Neural cell (in vitro differentiated cells): ENCODE measurements around the gene AVL9. TPM values are rescaled to one million over a fixed set of nuclear protein-coding genes. Genes with fewer than 3 reads are reported as not detected.

Experiments used
- H2AFZ ChIP-seq: fragments of 200-600, 300-800 bp; sonication (generic), shearing (Covaris generic); 2 replicates; pipeline ENCODE4 v1.6.0; 2014; ENCODE audit warnings: low read depth, mild to moderate bottlenecking, antibody characterized with exemption, low read length, moderate library complexity
- H3F3A ChIP-seq: fragments of 200-600 bp; shearing (Covaris generic); 2 replicates; pipeline ENCODE4 v1.6.1; 2016; ENCODE audit warnings: mild to moderate bottlenecking, moderate library complexity, mixed read lengths, antibody characterized with exemption, low read length; ENCODE audit not compliant: insufficient read depth, poor library complexity, severe bottlenecking
- H3K27ac ChIP-seq: fragments of 200-600, 300-800 bp; sonication (generic), shearing (Covaris generic); 2 replicates; pipeline ENCODE4 v1.5.1; 2014; ENCODE audit warnings: mild to moderate bottlenecking, low read length, moderate library complexity
- H3K27me3 ChIP-seq: fragments of 300-800, 200-600 bp; sonication (generic), shearing (Covaris generic); 2 replicates; pipeline ENCODE4 v1.6.0; 2014; ENCODE audit warnings: mild to moderate bottlenecking, low read depth, low read length, moderate library complexity; ENCODE audit not compliant: insufficient read depth
- H3K36me3 ChIP-seq: fragments of 300-800, 200-600 bp; sonication (generic), shearing (Covaris generic); 2 replicates; pipeline ENCODE4 v1.5.1; 2014; ENCODE audit warnings: mild to moderate bottlenecking, antibody characterized with exemption, low read length, moderate library complexity; ENCODE audit not compliant: insufficient read depth
- H3K4me2 ChIP-seq: fragments of 300-800, 200-600 bp; sonication (generic), shearing (Covaris generic); 2 replicates; pipeline ENCODE4 v1.6.0; 2014; ENCODE audit warnings: mild to moderate bottlenecking, low read length
- H3K4me3 ChIP-seq: fragments of 300-800, 200-600 bp; sonication (generic), shearing (Covaris generic); 2 replicates; pipeline ENCODE4 v1.5.1; 2014; ENCODE audit warnings: mild to moderate bottlenecking, low read length, moderate library complexity
- H3K79me2 ChIP-seq: fragments of 200-600 bp; shearing (Covaris generic); replicated peaks from 2 replicates; pipeline ENCODE4 v1.6.0; 2014; ENCODE audit warnings: mild to moderate bottlenecking, low read length, moderate library complexity; ENCODE audit not compliant: insufficient read depth
- H3K9ac ChIP-seq: fragments of 300-800, 200-600 bp; sonication (generic), shearing (Covaris generic); 2 replicates; pipeline ENCODE4 v1.6.1; 2016; ENCODE audit warnings: mild to moderate bottlenecking, low read length, mixed read lengths
- H3K9me2 ChIP-seq: fragments of 200-600 bp; shearing (Covaris generic); 2 replicates; pipeline ENCODE4 v1.6.1; 2016; ENCODE audit warnings: mild to moderate bottlenecking, low read length, mixed read lengths; ENCODE audit not compliant: insufficient read depth
- H3K9me3 ChIP-seq: fragments of 200-600, 300-800 bp; sonication (generic), shearing (Covaris generic); 2 replicates; pipeline ENCODE4 v1.6.1; 2016; ENCODE audit warnings: mild to moderate bottlenecking, mixed run types, low read length, moderate library complexity, mixed read lengths
- H4K20me1 ChIP-seq: fragments of 200-600 bp; shearing (Covaris generic); 2 replicates; pipeline ENCODE4 v1.6.1; 2016; ENCODE audit warnings: mild to moderate bottlenecking, mixed run types; ENCODE audit not compliant: insufficient read depth
- EP300 ChIP-seq: fragments of 450-650 bp; conservative IDR thresholded peaks from 2 replicates; pipeline ENCODE4 v1.6.1; 2014; ENCODE audit warnings: antibody characterized with exemption, mild to moderate bottlenecking, moderate library complexity; ENCODE audit not compliant: poor library complexity, severe bottlenecking
- EZH2 ChIP-seq: fragments of 200-600, 300-800 bp; shearing (Covaris generic), sonication (generic); IDR thresholded peaks from 2 replicates; pipeline ENCODE4 v1.6.1; 2014; ENCODE audit warnings: antibody characterized with exemption, low read length, borderline replicate concordance, mild to moderate bottlenecking; ENCODE audit not compliant: insufficient read depth, poor library complexity, severe bottlenecking
- MXI1 ChIP-seq: fragments of 450-650 bp; conservative IDR thresholded peaks from 2 replicates; pipeline ENCODE4 v1.6.1; 2014; ENCODE audit warnings: antibody characterized with exemption, mild to moderate bottlenecking; ENCODE audit not compliant: poor library complexity, severe bottlenecking
- POLR2AphosphoS5 ChIP-seq: IDR thresholded peaks from 2 replicates; pipeline ENCODE4 v1.6.1; 2012
- RAD21 ChIP-seq: fragments of 450-650 bp; conservative IDR thresholded peaks from 2 replicates; pipeline ENCODE4 v1.6.1; 2014; ENCODE audit warnings: antibody characterized with exemption, mild to moderate bottlenecking, moderate library complexity
- SMC3 ChIP-seq: fragments of 450-650 bp; conservative IDR thresholded peaks from 2 replicates; pipeline ENCODE4 v1.6.1; 2014; ENCODE audit warnings: antibody characterized with exemption, mild to moderate bottlenecking, moderate library complexity; ENCODE audit not compliant: poor library complexity
- TAF1 ChIP-seq: IDR thresholded peaks from 2 replicates; pipeline ENCODE4 v1.6.1; 2012; ENCODE audit warnings: low read depth
- polyA plus RNA-seq: library from polyadenylated mRNA; depleted of rRNA; stranded (reverse); fragments of >200 nt; gene quantifications from 2 replicates; pipeline ENCODE4 v1.2.3, GENCODE V29; 2014
- TF ChIP-seq, protein P1 (sequence below): fragments of 450-650 bp; IDR thresholded peaks from 2 replicates; pipeline ENCODE4 v1.5.1; 2014; ENCODE audit warnings: antibody characterized with exemption, mild to moderate bottlenecking, moderate library complexity; ENCODE audit not compliant: poor library complexity, severe bottlenecking
- TF ChIP-seq, protein P2 (sequence below): IDR thresholded peaks from 2 replicates; pipeline ENCODE4 v1.6.1; 2012; ENCODE audit warnings: borderline replicate concordance

Gene AVL9
- polyA plus RNA-seq, 1 donor from 2014 or later = 47.2 TPM

DNA sequence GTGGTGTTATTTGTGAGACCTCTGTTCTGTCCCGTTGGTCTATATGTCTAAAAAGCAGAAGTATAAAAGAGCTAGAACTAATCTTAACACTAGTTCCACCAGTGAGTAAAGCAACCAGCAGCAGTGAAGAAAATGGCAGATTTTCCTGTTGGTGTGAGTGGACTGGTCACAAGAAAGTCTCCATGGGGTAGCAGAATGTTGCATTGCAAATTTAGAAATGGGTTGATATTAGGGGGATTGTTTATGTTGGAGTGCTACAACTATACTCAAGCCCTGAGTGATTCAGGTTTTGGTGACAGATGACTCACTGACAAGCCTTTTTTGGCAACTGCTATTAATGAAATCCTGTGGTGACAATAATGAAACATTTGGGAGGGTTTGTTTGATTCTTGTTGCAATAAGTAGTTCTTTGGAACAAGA, 5.6 kb downstream of the AVL9 start:
- no peaks in the 10 kb centered on the region for H3F3A ChIP-seq
- no peaks in the 10 kb centered on the region for H4K20me1 ChIP-seq
- no peak overlapping the region for H3K4me3 ChIP-seq
- H3K79me2 ChIP-seq = peaks cover 69% of the 10 kb centered on the region
- no peaks in the 10 kb centered on the region for H3K27me3 ChIP-seq
- H3K36me3 ChIP-seq = no peaks in the 10 kb centered on the region
- no peaks in the 10 kb centered on the region for H3K9me2 ChIP-seq
- H3K4me2 ChIP-seq = no peak overlapping the region
- no peak overlapping the region for H3K9ac ChIP-seq
- H3K9me3 ChIP-seq = no peaks in the 10 kb centered on the region
- no peak overlapping the region for H2AFZ ChIP-seq
- TF ChIP-seq RAD21 (no peak), SMC3 (no peak), POLR2AphosphoS5 (no peak), EZH2 (no peak), EP300 (no peak), TAF1 (no peak), MXI1 (no peak)
- TF ChIP-seq, protein P1, sequence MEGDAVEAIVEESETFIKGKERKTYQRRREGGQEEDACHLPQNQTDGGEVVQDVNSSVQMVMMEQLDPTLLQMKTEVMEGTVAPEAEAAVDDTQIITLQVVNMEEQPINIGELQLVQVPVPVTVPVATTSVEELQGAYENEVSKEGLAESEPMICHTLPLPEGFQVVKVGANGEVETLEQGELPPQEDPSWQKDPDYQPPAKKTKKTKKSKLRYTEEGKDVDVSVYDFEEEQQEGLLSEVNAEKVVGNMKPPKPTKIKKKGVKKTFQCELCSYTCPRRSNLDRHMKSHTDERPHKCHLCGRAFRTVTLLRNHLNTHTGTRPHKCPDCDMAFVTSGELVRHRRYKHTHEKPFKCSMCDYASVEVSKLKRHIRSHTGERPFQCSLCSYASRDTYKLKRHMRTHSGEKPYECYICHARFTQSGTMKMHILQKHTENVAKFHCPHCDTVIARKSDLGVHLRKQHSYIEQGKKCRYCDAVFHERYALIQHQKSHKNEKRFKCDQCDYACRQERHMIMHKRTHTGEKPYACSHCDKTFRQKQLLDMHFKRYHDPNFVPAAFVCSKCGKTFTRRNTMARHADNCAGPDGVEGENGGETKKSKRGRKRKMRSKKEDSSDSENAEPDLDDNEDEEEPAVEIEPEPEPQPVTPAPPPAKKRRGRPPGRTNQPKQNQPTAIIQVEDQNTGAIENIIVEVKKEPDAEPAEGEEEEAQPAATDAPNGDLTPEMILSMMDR = no peak
- no peak overlapping the region for H3K27ac ChIP-seq

DNA sequence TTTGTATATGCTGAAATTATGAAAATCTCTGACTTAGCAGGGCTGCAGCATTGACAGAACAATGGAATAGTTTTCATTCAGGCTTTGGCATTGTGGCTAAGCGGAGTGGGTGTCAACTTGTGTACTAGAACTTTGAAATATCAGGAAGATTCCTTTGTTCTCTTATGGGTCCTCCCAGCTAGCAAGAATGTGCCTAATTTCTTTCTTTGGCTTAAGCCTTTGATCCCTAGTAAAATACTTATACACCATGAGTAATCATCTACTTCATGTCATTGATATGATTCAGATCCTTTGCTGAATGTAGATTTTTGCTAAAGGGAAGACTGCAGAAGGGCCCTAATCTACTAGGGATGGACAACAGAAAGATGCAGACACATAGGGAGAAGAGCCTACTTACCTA, 6.2 kb downstream of the AVL9 start:
- Histone ChIP-seq H4K20me1 (no peaks in the 10 kb centered on the region), H3K9ac (no peak overlapping the region), H3K4me2 (no peak overlapping the region), H3K4me3 (no peak overlapping the region), H2AFZ (no peak overlapping the region), H3K9me3 (no peaks in the 10 kb centered on the region), H3K79me2 (peaks cover 66% of the 10 kb centered on the region), H3K9me2 (no peaks in the 10 kb centered on the region), H3K36me3 (no peaks in the 10 kb centered on the region), H3K27me3 (no peaks in the 10 kb centered on the region), H3K27ac (no peak overlapping the region), H3F3A (no peaks in the 10 kb centered on the region)
- TF ChIP-seq EZH2 = no peak
- TF ChIP-seq, protein P1 = no peak
- TF ChIP-seq MXI1 = no peak
- no peak for TF ChIP-seq POLR2AphosphoS5
- no peak for TF ChIP-seq TAF1
- TF ChIP-seq, protein P2, sequence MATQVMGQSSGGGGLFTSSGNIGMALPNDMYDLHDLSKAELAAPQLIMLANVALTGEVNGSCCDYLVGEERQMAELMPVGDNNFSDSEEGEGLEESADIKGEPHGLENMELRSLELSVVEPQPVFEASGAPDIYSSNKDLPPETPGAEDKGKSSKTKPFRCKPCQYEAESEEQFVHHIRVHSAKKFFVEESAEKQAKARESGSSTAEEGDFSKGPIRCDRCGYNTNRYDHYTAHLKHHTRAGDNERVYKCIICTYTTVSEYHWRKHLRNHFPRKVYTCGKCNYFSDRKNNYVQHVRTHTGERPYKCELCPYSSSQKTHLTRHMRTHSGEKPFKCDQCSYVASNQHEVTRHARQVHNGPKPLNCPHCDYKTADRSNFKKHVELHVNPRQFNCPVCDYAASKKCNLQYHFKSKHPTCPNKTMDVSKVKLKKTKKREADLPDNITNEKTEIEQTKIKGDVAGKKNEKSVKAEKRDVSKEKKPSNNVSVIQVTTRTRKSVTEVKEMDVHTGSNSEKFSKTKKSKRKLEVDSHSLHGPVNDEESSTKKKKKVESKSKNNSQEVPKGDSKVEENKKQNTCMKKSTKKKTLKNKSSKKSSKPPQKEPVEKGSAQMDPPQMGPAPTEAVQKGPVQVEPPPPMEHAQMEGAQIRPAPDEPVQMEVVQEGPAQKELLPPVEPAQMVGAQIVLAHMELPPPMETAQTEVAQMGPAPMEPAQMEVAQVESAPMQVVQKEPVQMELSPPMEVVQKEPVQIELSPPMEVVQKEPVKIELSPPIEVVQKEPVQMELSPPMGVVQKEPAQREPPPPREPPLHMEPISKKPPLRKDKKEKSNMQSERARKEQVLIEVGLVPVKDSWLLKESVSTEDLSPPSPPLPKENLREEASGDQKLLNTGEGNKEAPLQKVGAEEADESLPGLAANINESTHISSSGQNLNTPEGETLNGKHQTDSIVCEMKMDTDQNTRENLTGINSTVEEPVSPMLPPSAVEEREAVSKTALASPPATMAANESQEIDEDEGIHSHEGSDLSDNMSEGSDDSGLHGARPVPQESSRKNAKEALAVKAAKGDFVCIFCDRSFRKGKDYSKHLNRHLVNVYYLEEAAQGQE = no peak
- no peak for TF ChIP-seq EP300
- TF ChIP-seq SMC3 = no peak
- TF ChIP-seq RAD21 = no peak
